Stimulated activated naive CD8-positive, alpha-beta T cell treated with anti-CD3 and anti-CD28 coated beads, Interleukin-15, Interleukin-2, amounts not matched to agents 100 ng/mL and 50 ng/mL, for 24 hours (primary cell): ENCODE data around the gene TUB.
A peak's percentile ranks its signal among the peaks of the same experiment; 100 is the strongest.

Source experiments
- H3K27ac Mint-ChIP-seq: one replicate; pipeline ENCODE4 v1.8.0; 2021; ENCODE audit warnings: mild to moderate bottlenecking, mixed read lengths
- H3K27me3 Mint-ChIP-seq: one replicate; pipeline ENCODE4 v1.8.0; 2021; ENCODE audit warnings: mixed read lengths
- H3K36me3 Mint-ChIP-seq: one replicate; pipeline ENCODE4 v1.8.0; 2021; ENCODE audit warnings: low read depth, mixed read lengths
- H3K4me1 Mint-ChIP-seq: one replicate; pipeline ENCODE4 v1.8.0; 2021; ENCODE audit warnings: low read depth, mixed read lengths
- H3K4me3 Mint-ChIP-seq: one replicate; pipeline ENCODE4 v1.8.0; 2021; ENCODE audit warnings: mild to moderate bottlenecking, mixed read lengths
- H3K9me3 Mint-ChIP-seq: one replicate; pipeline ENCODE4 v1.8.0; 2021; ENCODE audit warnings: mixed read lengths

The TUB gene

GRCh38 chr11:8080674-8081590 is at the start of gene TUB:
Gene TUB, plus strand, starts transcription at chr11:8081211. Its CDS starts 300 bp downstream, at chr11:8081511.
- peaks cover 56% of the 10 kb centered on the region for H3K27me3 Mint-ChIP-seq
- H3K36me3 Mint-ChIP-seq: no peaks in the 10 kb centered on the region
- peak within 1 kb of the TSS; percentile 56 for H3K4me3 Mint-ChIP-seq
- no peaks in the 10 kb centered on the region for H3K9me3 Mint-ChIP-seq
- H3K4me1 Mint-ChIP-seq: peaks cover 6% of the 10 kb centered on the region
- no peak within 1 kb of the TSS for H3K27ac Mint-ChIP-seq

DNA sequence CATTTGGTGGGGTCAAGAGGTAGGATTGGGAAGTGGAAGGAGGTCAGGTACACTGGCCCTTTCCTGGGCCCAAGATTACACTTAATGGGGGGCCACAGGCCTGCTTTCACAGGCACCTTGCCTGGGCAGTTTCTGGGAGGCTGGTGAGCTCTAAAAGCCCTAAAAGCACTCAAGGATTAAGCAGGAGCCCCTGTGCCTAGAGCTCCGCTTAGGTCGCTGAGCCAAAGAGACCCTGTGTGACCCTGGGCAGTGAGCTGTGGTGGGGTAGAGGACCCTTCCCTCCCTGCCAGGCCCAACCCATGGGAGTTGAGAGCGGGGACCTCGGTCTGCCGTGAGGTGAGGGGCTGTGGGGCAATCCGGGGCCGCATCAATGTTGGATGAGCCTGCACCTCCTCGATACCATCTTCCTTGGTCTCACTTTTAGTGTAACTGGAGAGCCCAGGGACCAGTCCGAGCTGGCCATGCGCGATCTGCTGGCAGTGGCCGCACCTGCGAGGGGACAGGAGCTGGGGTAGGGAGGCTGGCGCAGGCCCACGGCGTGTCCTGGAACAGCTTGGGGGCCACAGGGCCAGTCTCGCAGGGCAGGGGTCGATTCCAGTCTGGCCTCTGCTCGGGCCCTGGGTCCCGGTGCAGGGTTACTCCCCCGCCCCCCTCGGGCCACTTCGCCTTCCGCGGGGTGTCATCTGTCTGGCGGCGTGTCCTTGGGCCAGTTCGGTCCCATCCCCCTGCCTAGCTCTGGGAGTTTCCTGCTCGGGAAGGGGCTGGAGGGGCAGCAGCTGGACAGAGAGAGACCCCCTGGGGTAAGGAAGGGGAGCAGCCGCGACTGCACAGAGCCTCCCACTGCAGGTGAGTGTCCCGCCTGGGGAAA is 49.5 kb upstream of the TUB start:
- peaks cover 32% of the 10 kb centered on the region for H3K27me3 Mint-ChIP-seq
- no peaks in the 10 kb centered on the region for H3K4me1 Mint-ChIP-seq
- no peaks in the 10 kb centered on the region for H3K9me3 Mint-ChIP-seq
- H3K4me3 Mint-ChIP-seq: no peak overlapping the region
- H3K36me3 Mint-ChIP-seq: no peaks in the 10 kb centered on the region
- no peak overlapping the region for H3K27ac Mint-ChIP-seq

GRCh38 chr11:8032122-8032521 is 48.9 kb upstream of the TUB start:
- no peaks in the 10 kb centered on the region for H3K4me1 Mint-ChIP-seq
- no peaks in the 10 kb centered on the region for H3K9me3 Mint-ChIP-seq
- H3K27ac Mint-ChIP-seq: no peak overlapping the region
- peaks cover 29% of the 10 kb centered on the region for H3K27me3 Mint-ChIP-seq
- H3K36me3 Mint-ChIP-seq: no peaks in the 10 kb centered on the region
- no peak overlapping the region for H3K4me3 Mint-ChIP-seq

- Mint-ChIP-seq H3K4me3 (no peak overlapping the region), H3K27me3 (peaks cover 28% of the 10 kb centered on the region), H3K36me3 (no peaks in the 10 kb centered on the region), H3K27ac (no peak overlapping the region), H3K9me3 (no peaks in the 10 kb centered on the region), H3K4me1 (no peaks in the 10 kb centered on the region)
Measured at GRCh38 chr11:8032576-8033304, 48.3 kb upstream of the TUB start.

DNA sequence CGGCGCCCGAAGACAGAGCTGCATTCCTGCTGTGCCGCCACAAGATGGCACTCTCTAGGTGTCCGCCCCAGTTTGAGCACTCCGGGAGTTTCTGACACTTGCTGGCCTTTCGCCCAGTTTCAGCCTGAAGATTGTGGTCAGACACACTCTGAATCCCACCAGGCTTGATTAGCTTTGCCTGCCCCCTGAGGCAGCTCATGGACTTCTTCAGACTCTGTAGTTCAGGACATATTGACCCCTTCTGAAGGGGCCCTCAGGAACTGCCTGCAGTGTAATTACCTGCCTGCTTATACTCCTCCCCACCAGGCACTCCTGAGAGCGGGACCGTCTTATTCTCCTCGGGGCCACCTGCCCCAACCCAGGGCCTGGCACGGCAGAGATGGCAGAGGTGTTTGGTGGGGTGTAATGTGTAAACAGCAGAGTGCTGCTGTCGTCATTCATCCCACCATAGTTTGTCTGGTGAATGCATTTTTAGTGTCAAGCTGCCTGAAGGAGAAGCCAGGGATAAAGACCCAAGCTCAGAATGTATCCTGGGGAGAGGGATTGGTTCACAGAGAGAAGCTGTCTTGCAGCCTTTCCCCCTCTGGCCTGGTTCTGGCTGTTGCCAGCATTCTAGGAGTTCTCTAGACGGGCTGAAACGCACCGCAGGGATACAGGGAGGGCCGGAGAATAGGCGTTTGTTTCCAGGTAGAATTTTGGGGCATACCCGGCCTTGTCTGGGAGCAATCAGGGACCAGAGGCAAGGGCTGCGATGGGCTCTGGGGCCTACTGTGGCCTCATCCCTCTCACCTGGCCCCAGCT is 47.5 kb upstream of the TUB start:
- no peaks in the 10 kb centered on the region for H3K9me3 Mint-ChIP-seq
- H3K27ac Mint-ChIP-seq: no peak overlapping the region
- no peaks in the 10 kb centered on the region for H3K36me3 Mint-ChIP-seq
- peaks cover 30% of the 10 kb centered on the region for H3K27me3 Mint-ChIP-seq
- H3K4me1 Mint-ChIP-seq: no peaks in the 10 kb centered on the region
- no peak overlapping the region for H3K4me3 Mint-ChIP-seq

DNA sequence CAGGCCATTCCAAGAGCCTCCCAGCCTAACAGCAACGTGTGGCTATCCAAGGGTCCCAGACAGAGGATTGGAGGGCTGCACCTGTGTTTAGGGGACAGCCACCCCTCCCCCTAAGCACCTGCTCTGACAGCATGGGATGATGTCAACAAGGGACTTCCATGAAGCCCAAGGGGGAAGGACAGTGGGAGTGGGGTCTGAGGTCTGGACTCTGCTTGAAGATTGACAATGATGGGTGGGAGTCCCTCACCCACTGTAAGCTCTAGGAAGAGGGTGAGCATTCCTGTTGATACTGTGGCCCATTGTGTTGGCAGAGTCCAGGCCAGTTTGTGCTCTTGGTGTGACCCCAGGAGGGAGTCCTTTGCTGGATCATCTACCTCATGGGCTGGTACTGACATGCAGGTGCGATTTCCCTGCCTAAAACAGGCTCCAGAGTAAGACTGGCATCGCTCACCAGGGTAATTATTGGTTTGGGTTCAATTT is 46.9 kb upstream of the TUB start:
- no peaks in the 10 kb centered on the region for H3K36me3 Mint-ChIP-seq
- no peaks in the 10 kb centered on the region for H3K4me1 Mint-ChIP-seq
- peaks cover 27% of the 10 kb centered on the region for H3K27me3 Mint-ChIP-seq

GRCh38 chr11:8034604-8035190 is 46.3 kb upstream of the TUB start:
- H3K27ac Mint-ChIP-seq: no peak overlapping the region
- no peaks in the 10 kb centered on the region for H3K9me3 Mint-ChIP-seq
- peaks cover 23% of the 10 kb centered on the region for H3K27me3 Mint-ChIP-seq
- no peaks in the 10 kb centered on the region for H3K4me1 Mint-ChIP-seq
- H3K36me3 Mint-ChIP-seq: no peaks in the 10 kb centered on the region
- H3K4me3 Mint-ChIP-seq: no peak overlapping the region

More for the DNA sequence above, 46.9 kb upstream of the TUB start:
- no peaks in the 10 kb centered on the region for H3K9me3 Mint-ChIP-seq
- H3K4me3 Mint-ChIP-seq: no peak overlapping the region
- no peak overlapping the region for H3K27ac Mint-ChIP-seq

GRCh38 chr11:8035200-8035855 is 45.7 kb upstream of the TUB start:
- Mint-ChIP-seq H3K9me3 (no peaks in the 10 kb centered on the region), H3K4me3 (no peak overlapping the region), H3K4me1 (no peaks in the 10 kb centered on the region), H3K27ac (no peak overlapping the region), H3K36me3 (no peaks in the 10 kb centered on the region), H3K27me3 (peaks cover 20% of the 10 kb centered on the region)

DNA sequence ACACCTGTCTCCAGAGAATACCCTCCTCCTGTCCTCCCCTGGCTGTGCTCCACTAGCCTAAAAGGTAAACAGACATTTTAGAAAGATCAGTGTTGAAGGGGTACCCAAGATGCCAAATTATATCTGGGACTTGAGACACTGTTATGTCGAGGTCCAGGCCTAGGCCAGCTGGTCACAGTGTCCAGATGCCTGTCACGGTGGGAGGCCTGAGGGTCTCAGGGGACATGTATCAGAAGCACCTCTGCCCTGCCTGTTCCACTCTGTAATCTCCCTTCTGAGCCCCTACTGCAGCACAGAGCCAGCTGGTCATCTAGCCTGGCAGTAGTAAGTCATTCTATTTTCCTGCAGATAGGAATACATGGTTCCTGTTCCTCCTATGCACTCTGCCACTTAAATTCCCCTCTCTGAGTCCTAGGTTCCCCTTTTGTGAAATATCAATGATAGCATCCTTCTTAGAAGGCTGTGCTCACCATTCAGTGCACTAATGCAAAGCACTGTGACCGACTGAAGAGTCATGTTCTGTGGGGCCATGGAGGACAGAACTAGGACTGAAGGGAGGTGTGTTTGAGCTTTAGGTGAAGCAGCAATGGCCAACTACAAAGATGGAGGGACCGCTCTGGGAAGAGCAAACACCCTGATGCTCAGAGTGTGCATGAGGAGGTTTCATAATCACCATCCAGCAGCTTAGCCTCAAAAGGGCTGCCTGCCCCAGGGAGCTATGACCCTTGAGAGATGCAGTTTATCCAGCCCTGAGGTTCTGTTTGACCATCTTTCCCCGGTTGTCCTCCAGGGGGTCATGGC is 44.8 kb upstream of the TUB start:
- Mint-ChIP-seq H3K9me3 (no peaks in the 10 kb centered on the region), H3K27ac (no peak overlapping the region), H3K4me3 (no peak overlapping the region), H3K36me3 (no peaks in the 10 kb centered on the region), H3K4me1 (no peaks in the 10 kb centered on the region), H3K27me3 (peaks cover 15% of the 10 kb centered on the region)

DNA sequence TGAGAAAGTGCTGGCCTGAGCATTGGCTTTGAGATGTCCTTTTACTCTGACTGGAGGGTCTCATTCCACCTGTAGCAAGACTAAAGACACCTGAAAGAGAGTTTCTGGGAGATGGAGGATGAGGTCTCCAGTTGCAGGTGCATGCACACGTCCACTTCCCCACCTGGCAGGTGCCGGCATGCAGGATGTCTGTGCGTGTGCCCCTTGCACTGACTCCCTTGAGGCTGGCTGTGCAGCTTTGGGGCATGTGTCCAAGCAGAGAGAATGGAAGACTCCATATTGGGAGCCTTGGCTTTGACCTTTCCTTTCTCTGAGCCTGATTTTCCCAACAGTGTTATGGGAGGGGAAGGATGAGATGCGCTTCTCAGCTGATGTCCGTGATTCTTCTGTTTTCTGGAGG is 44.0 kb upstream of the TUB start:
- Mint-ChIP-seq H3K9me3 (no peaks in the 10 kb centered on the region), H3K27me3 (peaks cover 15% of the 10 kb centered on the region), H3K36me3 (no peaks in the 10 kb centered on the region), H3K27ac (no peak overlapping the region), H3K4me3 (no peak overlapping the region), H3K4me1 (no peaks in the 10 kb centered on the region)

GRCh38 chr11:8038393-8038792 is 42.6 kb upstream of the TUB start:
- no peak overlapping the region for H3K4me3 Mint-ChIP-seq
- no peak overlapping the region for H3K27ac Mint-ChIP-seq
- no peaks in the 10 kb centered on the region for H3K4me1 Mint-ChIP-seq
- H3K27me3 Mint-ChIP-seq: peaks cover 6% of the 10 kb centered on the region
- H3K36me3 Mint-ChIP-seq: no peaks in the 10 kb centered on the region
- H3K9me3 Mint-ChIP-seq: no peaks in the 10 kb centered on the region

GRCh38 chr11:8038811-8039529 is 42.0 kb upstream of the TUB start:
- Mint-ChIP-seq H3K36me3 (no peaks in the 10 kb centered on the region), H3K4me1 (no peaks in the 10 kb centered on the region), H3K9me3 (no peaks in the 10 kb centered on the region), H3K4me3 (no peak overlapping the region), H3K27me3 (peaks cover 5% of the 10 kb centered on the region), H3K27ac (no peak overlapping the region)
